GM12873 (cell line): Measurements from ENCODE around the gene CDC27.

Experiments used
- TF ChIP-seq, protein P1 (sequence below): IDR thresholded peaks from 2 replicates; pipeline ENCODE4 v1.5.1; 2012; ENCODE audit warnings: low read depth, mild to moderate bottlenecking, moderate library complexity, low read length, control low read depth; ENCODE audit not compliant: insufficient read depth; ENCODE audit errors: missing control alignments

Gene CDC27

DNA sequence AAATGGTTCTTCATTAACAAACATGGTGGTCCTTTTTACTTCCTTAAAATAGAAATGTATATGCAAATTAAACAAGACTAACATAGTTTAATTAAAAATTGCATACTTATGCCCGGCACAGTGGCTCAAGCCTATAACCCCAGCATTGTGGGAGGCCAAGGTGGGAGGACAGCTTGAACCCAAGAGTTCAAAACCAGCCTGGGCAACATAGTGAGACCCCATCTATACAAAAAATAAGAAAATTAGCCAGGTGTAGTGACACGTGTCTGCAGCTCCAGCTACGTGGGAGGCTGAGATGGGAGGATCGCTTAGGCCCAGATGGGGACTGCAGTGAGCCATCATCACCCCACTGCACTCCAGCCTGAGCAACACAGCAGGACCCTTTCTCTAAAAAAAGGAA lies 18.4 kb downstream of the CDC27 start:
- TF ChIP-seq, protein P1, sequence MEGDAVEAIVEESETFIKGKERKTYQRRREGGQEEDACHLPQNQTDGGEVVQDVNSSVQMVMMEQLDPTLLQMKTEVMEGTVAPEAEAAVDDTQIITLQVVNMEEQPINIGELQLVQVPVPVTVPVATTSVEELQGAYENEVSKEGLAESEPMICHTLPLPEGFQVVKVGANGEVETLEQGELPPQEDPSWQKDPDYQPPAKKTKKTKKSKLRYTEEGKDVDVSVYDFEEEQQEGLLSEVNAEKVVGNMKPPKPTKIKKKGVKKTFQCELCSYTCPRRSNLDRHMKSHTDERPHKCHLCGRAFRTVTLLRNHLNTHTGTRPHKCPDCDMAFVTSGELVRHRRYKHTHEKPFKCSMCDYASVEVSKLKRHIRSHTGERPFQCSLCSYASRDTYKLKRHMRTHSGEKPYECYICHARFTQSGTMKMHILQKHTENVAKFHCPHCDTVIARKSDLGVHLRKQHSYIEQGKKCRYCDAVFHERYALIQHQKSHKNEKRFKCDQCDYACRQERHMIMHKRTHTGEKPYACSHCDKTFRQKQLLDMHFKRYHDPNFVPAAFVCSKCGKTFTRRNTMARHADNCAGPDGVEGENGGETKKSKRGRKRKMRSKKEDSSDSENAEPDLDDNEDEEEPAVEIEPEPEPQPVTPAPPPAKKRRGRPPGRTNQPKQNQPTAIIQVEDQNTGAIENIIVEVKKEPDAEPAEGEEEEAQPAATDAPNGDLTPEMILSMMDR: no peak

DNA sequence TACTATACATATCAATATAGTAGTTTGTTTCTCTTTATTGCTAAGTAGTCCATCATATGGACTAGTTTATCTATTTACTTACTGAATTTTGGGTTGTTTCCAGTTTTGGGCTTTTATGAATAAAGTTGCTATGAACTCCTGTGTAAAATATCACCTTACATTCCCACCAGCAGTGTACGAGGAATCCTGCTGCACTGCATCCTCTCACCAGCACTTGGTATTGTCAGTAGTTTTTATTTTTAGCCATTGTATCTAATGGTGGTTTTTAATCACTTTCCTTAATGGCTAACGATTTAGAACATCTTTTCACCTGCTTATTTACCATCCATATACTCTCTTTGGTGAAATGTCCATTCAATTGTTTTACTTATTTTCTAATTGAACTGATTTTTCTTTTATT lies 24.0 kb downstream of the CDC27 start:
- TF ChIP-seq, protein P1: no peak

DNA sequence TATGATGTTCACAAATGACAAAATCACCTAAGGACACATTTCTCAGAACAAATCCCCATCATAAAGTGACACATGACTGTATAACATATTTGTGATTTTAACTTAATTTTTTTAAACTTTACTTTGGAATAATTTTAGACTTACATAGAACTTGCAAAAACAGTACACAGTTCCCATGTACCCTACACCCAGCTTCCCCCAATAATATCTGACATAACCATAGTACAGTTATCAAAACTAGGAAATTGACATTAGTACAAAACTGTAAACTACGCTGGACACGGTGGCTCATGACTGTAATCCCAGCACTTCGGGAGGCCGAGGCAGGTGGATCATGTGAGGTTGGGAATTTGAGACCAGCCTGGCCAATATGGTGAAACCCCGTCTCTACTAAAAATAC lies 24.8 kb downstream of the CDC27 start:
- TF ChIP-seq, protein P1: no peak

DNA sequence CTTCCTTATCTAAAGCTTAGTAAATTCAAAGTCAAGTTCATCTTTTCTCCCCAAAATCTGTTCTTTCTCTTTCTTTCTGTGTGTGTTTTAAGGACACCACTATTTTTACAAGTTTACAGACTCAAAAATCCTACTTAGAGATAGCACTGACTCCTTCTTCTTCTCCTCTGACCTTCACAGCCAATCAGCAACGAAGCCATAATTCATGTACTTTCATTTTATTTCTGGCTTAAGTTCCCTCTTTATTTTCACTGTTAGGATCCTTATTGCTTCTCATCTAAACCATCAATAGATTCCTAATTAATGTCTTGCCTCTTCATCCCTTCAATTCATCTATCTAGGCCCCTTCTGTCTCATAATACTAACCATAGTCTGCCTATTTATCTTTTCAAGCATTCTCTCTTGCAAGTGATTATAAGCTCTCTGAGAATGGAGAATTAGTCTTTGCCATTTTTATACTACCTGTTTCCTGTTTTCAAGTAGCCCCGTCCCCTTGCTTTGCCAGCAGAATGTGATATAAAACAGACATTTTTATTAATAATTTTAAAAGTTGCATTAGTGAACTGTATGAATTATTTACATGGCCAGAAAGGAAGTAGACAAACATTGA lies 27.0 kb downstream of the CDC27 start:
- TF ChIP-seq, protein P1: no peak

DNA sequence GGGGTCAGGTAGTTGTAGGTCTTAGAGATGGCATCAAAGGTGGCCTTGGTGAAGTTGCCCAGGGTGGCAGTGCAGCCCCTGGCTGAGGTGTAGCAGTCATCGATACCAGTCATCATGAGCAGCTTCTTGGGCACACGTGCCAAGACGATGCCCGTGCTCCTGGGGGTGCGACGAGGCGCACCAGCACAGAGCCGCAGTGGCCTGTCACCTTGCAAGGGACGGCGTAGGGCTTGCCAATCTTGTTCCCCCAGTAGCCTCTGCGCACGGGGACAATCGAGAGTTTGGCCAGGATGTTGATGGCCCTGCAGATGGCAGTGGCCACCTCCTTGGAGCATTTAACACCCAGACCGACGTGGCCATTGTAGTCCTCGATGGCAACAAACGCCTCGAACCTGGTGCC lies 29.8 kb downstream of the CDC27 start:
- TF ChIP-seq, protein P1: no peak

DNA sequence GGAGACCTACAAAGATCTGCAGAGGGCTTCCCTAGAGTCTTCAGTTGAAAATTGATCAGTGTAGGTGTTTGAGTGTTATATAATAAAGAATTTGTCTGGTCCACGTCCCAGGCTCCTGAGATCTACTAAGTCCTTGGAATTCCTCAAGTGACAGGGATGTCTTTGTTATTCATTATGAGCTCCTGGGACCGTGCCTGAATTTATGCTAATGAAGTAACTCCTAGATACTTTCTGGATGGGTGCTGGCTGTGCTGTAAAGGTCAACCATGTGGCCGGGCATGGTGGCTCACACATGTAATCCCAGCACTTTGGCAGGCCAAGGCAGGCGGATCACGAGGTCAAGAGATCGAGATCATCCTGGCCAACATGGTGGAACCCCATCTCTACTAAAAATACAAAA lies 43.7 kb downstream of the CDC27 start:
- TF ChIP-seq, protein P1: no peak

DNA sequence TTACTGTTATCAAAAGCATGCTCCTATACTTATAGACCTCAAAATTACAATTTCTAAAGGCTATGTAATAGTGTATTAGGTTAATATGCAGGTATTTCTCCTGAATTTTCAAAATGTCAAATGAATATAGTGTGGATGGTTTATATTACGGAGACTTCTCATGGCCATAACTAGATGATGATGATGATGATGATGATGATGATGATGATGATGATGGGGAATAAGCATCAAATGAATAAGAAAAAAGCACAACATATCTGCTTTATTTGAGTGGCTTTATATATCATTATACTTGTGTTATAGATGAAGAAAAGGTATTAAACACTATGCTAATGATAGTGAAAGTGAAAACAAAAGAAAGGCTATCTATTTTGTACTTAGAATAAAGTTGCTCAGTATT lies 53.9 kb downstream of the CDC27 start:
- TF ChIP-seq, protein P1: no peak
